ENCODE measurements around the gene MUC5B.

Gene MUC5B

GRCh38 chr11:1271927-1272326 is 49.1 kb downstream of the MUC5B start:
- DNase-seq, result no peak

GRCh38 chr11:1272531-1272930 is 49.7 kb downstream of the MUC5B start:
- DNase-seq, result no peak

- DNase-seq, result no peak
These were observed 51.6 kb downstream of the MUC5B start for GRCh38 chr11:1274501-1274900.

GRCh38 chr11:1275021-1275420 is 52.2 kb downstream of the MUC5B start:
- no peak for DNase-seq

- no peak for DNase-seq
These were observed 53.4 kb downstream of the MUC5B start for GRCh38 chr11:1276041-1276790.

GRCh38 chr11:1276866-1277615 is 54.2 kb downstream of the MUC5B start:
- no peak for DNase-seq

- DNase-seq, result no peak
These were observed 55.2 kb downstream of the MUC5B start for GRCh38 chr11:1277936-1278512.

- no peak for DNase-seq
These were observed 56.2 kb downstream of the MUC5B start for GRCh38 chr11:1278766-1279673.

GRCh38 chr11:1279674-1280055 is 56.8 kb downstream of the MUC5B start:
- DNase-seq, result no peak

GRCh38 chr11:1280116-1281035 is 57.5 kb downstream of the MUC5B start:
- DNase-seq, result no peak

- DNase-seq, result no peak
These were observed 58.6 kb downstream of the MUC5B start for GRCh38 chr11:1281326-1281973.

GRCh38 chr11:1281974-1282365 is 59.1 kb downstream of the MUC5B start:
- DNase-seq, result no peak

GRCh38 chr11:1283091-1283511 is 60.2 kb downstream of the MUC5B start:
- no peak for DNase-seq

- DNase-seq, result no peak
These were observed 61.0 kb downstream of the MUC5B start for GRCh38 chr11:1283906-1284305.

GRCh38 chr11:1285316-1285744 is 62.5 kb downstream of the MUC5B start:
- DNase-seq, result no peak

- no peak for DNase-seq
These were observed 63.0 kb downstream of the MUC5B start for GRCh38 chr11:1285876-1286275.

- no peak for DNase-seq
These were observed 65.1 kb downstream of the MUC5B start for GRCh38 chr11:1287928-1288327.

GRCh38 chr11:1288426-1289151 is 65.7 kb downstream of the MUC5B start:
- DNase-seq, result no peak

- DNase-seq, result no peak
These were observed 66.5 kb downstream of the MUC5B start for GRCh38 chr11:1289211-1289935.
